Activated effector memory CD4-positive, alpha-beta T cell treated with Interleukin-2 at 50 U/mL for 16 hours (primary cell): ENCODE results near the gene LRTM1.

Source experiments
- DNase-seq: peaks from one replicate; pipeline ENCODE4 v3.0.0-alpha.2; 2020

LRTM1 gene

DNA sequence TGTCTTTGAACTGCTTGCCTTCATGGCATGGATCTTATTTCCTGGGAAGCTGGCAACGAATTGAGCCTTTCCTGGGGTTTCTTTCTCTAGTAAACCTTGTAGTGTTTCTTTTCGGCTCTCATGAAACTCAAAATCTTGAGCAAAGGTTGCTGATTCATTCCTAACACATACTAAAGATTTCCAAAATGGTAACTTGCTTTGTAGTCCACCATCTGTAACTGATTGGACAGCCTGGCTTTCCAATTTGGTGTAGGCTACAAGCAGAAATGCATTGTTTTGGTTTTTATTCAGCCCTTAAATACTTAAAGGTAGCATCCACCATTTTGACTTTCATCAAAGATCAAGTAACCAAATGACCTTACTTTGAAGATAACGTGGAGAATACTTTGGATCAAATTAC is 38.1 kb downstream of the LRTM1 start:
- no peak for DNase-seq

DNA sequence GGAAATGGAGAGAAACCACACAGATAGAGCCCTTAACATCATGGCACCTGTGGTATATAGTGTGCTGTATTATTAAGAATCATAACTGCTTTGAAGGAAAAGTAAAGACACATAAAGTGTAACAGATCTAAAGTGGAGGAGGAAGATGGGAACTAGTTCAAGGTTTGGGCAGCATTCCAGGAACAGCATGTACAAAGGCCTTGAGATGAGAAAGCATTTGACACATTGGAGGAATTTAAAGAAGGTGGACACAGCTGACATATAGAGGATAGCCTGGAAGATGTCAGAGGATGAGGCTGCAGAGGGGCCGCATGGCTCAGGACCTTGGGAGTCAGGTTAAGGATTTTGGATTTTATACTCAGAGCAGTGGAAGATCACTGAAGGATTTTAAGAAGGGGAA is 39.0 kb downstream of the LRTM1 start:
- DNase-seq, result no peak

DNA sequence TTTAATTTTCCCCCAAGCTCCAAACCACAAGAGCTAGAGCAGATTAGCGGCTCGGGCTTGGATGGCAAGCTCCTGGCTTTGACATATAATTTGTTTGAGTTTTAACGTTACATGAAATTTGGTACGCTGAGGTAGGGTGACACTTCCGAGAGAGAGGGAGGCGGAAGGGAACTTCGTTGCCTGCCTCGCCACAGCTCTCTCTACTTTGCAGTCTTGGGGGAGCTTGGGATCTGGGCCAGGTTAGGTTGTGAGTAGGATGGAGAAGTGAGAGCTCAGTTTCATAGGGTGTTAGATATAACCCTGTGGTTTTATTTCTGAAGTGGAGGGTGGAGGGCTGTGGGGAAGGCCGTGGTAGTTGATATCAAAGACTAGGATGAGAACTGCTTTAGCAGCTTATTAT is 39.7 kb downstream of the LRTM1 start:
- no peak for DNase-seq

DNA sequence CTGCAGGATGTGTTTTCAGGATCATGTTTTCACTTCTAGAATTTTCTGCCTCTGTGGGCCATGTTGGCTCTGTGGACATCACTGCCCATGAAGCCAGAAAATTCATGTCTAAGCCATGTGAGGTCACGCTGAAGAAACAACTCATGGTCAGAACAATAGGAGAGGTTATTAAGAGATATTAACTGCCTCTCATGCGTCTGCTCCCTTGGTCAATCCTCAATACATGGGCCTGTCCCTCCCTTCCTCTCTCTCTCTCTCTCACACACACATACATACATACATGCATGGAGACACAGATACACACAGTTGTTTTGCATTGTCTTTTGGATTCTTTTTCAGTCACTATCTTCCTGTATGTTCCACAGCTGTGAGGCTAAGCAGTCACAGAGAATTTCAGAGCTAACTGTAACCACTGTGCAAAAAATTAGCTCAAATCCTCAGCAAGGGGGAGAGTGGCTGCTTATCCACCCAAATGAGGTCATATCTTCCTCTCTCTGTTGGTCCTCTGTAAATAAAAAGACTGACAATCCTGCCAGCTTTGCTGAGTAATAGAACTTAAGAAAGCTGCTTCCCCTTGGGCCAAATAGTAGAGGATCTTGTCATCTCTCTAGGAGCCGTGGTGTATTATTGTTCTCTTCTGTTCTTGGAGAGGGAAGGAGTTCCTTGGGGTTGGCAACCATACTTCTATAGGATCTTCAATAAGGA is 45.6 kb downstream of the LRTM1 start:
- DNase-seq, result no peak

DNA sequence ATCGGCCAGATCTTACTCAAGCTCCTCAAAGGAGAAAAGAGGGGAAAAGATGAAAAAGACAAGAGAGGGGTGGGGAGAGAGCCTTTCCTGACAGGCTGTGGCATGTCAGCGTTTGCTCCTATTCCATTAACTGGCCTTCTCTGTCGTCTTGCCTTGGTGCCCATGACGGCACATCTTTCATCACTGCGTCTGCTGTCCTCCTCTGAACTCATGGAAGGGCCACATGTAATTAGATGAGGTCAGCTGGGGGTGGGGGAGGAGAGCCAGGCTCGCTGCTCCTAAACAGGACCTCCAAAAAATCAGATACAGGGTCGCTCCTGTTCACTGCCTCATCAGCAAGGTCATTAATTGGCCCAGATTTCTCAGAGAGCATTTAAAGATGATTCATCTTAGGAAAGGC is 49.7 kb downstream of the LRTM1 start:
- DNase-seq, result no peak

DNA sequence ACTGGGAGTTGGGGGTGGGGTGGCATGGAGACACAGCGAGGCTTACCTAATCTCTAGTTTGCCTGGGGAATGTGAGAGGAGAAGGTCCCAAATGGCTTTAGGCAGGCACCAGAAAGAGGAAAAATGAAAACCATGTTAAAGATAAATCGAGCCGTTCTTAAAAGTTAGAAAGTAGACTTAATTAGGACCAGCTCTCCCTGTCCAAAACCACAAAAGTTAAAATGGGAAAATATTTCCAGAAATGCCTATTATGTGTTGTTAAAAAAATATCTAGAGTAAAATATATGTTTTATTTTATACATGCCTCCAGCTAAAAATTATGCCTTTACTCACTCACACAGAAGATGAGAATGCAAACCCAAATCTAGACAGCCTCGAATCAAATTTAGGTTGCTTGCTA is 50.1 kb downstream of the LRTM1 start:
- DNase-seq, result no peak

DNA sequence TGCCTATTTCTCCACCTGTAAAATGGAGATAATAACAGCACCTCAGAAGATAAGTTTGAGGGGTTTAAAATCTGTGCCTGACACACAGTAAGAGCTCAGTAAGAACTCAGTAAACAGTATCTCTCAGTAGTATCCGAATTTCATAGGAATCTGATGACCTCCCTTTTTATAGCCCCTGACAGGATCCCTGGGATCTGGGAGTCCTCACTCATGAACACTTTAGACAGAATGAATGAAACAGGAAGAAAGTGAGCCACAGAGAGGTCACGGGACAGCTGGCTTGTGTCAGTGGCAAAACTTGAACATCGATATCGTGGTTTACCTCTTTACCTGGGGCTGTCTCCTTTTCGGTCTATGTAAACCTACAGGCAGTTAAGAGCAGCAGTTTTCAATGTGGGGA is 51.2 kb downstream of the LRTM1 start:
- no peak for DNase-seq

DNA sequence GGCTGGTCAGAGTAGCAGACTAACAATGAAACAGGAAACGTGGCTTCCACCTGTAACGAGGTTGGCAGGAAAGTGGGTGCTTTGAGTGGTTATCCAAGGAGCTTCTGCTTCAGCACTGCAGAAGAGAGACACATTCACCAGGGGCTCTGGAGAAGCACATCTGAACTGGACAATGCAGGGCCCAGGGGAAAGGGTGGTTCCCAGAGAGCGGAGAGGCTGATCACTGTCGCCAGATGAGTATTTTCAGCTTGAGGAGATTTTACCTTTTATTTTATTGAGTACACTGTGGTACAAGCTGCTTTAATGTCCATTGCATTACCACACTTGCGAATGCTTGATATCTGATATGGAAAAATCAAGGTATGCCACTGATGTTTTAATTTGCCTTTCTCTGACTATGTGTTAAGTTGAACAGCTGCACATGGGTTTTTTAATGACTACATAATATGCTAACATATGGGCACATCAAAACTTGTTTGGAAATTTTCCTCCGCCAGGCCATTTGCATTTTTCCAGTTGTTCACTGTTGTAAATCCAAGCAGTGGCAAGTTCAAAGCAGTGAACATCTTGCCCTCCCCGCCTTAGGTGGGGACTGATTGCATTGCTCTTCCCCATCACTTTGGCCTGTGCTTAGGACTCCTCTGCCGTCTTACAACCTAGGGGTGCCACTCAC is 52.1 kb downstream of the LRTM1 start:
- DNase-seq, result no peak

DNA sequence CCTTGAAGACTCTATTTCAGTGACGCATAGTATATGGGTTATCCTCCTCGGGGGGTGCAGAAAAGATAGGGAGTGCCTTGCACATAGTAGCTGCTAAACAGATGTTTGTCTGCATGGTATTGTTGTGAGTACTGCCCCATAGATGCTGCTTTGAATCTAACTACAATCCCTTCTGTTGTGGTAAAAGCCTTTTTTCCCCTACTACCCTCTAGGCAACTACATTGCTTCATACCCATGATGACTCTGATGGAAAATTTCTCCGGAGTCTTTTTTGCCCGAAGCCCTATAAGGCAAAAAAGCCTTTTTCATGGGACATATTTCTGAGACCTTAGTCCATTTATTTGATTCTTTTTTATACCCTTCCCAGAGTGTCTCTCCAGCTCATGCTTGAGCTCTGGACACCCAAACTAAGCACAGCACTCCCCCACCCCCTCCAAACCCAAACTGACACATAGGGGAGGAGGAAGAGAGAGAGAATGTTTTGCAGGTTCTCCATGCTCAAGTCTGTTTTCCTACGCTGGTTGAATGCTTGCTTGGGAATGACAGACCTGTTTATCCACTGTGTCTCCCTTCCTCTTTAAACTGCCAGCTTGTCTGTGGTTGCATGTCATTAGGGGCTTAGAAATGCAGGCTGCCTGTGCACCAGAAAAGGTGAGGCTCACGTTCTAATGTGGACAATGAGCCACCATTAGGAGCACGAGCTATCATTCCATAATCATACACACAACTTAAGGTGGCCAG is 52.9 kb downstream of the LRTM1 start:
- no peak for DNase-seq

DNA sequence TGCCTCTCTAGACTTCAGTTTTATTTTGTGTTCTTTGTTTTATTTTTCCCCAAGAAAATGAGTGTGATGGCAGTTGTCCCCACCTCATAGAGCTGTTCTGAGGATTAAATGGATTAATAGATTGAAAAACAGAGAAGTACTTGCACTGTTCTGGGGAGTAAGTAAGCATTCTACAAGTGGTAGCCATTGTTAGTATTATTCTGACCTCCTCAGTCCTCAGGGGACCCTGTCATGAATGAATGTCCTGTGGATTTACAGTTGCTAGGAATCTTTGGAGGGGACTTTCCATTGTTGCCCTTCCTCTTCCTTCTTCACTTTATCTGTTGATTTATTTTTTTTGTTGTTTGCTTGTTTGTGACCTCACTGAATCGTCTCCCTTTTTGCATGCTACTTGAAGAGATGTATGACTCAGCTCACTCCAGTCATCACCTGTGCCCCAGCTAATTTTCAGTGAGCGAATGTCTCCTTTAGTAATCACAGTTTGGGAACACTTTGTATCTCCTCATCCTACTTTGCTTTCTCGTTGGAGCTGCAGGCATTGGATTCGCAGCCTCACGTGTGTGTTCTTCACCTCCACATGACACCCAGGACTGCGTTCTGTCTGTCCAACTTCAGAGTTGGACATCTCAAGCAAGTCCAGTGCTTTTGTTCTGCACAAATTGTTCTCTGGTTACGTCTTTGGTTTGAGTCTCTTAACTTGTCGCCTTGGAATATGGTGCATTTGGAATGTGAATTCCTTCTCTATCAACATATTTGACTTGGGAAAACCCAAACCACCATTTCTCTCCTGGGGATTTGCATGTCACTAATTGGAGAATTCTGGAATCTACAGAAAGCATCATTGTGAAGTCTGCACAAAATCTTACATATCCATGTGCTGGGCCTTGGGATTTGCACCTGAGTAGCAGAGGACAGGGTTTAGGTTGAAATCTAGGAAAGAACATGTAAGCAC is 54.5 kb downstream of the LRTM1 start:
- no peak for DNase-seq

DNA sequence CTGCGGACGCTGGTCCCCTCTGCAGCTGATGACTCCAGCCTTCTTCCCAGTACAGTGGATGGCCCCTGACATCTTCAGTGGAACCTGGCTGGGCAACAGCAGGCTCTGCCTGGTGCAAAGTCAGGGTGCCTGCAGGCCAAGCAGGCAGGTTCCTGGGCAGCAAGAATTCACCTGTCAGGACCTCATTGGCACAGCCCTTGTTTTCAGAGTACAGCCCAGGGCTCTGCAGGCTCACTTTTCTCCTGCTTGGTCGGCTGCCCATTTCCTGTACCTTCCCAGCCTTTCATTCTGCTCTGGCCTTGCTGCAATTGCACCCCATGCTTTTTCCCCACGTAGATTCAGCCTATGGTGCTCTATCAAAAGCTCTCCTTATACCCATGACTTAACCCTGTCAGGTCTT is 56.0 kb downstream of the LRTM1 start:
- no peak for DNase-seq

DNA sequence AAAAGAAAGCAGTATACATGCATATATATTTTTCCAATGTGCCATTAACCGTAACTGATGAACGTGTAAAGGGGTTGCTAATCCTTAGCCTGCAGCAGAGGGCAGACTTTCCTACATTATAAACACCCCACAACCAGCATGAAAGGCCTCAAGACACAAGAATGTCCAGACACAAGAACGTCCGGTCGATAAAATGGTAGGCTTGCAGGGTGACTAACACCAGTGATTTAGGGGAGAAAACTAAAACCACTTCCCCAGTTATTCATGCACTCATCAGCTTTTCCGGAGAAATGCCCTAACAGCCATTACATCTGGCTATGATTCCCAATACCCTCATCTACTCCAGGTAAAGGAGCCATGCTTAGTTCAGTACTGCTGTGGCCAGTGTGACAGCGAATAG is 57.4 kb downstream of the LRTM1 start:
- DNase-seq, result no peak
